GM19438 (cell line): ENCODE measurements around the gene TNFRSF25.

ENCODE experiments used
- ATAC-seq: cut with Tn5 transposase; IDR thresholded peaks from one replicate; pipeline ENCODE4 v1.9.1; 2021; ENCODE audit warnings: low read depth; ENCODE audit not compliant: unreplicated experiment

The TNFRSF25 gene

DNA sequence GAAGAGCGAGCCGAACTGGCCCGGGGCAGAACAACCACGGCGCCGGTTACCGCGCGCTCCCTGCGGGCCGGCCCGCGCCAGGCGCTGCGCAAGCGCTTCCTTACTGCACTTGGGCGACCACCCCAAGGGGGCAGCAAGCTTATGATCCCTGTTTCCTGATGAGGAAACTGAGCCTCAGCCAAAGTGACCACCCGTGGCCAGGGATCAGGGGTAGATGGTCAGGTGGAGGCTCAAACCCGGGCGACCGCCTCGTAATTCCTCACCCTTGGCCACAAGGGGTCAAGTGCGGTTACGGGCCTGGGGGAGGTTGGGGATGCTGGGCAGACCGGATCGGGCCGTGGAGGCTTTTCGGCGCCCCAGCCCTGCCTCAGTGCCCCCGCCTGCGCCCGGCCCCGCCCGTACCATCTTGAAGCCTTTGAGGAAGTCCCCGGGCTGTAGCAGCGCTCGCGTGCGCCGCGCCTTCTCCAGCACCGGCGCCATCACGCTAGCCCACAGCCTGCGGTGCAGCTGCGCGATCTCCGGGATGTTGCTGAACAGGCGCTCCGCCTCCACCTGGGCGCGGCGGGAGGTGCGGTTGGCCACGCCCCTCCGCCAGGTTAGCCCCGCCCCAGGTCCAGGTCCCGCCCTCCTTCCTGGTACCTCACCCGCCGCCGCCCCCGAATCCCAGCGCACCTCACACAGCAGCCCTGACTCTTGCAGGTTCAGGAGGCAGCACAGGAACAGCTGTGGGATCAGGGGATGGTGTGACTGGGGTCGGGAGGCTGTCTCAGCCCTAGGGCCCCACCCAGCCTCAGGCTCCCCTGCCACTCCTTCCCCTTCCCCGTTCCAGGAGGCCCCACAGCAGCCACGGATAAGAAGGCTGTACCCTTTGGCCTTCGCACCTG, 5.4 kb upstream of the TNFRSF25 start:
- ATAC-seq, result no peak

DNA sequence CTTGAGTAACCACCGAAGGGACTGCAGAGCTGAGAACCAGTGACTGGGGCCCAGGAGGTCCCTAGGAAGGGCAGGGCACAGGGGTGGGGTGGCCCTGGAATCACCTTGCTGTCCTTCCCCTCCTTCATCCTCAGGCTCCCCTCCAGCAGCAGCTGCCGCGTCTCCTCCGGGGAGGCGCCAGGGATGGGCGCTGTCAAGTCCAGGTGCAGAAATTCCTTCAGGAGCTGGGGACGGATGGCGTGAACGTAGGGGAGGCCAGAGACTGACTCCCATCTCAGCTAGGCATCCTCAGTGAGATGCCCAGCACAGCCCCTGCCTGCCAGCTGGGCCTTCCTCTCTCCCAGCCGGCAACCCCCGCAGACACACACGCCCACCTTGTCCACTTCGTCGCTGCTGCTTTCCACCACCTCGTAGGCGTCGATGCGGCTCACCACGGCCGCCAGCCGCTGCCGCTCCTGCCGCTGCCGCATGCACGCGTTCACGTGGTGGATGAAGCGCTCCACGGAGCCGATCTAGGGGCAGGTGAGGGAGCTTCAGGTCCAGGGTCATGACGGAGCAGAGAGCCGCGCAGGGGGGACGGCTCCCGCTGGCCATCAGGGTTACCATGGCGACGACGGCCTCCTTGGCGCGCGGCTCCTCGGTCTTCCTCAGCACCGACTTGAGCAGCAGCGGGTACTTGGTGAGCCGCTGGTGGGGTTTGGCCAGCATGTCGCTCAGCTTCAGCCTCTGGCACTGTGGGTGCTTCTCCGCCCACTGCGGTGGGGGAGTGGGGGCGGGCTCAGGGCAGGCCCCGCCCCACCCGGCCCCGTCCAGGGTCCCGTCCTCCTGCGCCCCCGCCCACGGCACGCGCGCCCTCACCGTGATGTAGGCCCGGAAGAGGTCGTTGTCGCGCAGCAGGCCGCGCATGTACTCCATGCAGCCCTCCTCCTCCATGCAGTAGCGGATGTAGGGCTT, 4.4 kb upstream of the TNFRSF25 start:
- no peak for ATAC-seq

DNA sequence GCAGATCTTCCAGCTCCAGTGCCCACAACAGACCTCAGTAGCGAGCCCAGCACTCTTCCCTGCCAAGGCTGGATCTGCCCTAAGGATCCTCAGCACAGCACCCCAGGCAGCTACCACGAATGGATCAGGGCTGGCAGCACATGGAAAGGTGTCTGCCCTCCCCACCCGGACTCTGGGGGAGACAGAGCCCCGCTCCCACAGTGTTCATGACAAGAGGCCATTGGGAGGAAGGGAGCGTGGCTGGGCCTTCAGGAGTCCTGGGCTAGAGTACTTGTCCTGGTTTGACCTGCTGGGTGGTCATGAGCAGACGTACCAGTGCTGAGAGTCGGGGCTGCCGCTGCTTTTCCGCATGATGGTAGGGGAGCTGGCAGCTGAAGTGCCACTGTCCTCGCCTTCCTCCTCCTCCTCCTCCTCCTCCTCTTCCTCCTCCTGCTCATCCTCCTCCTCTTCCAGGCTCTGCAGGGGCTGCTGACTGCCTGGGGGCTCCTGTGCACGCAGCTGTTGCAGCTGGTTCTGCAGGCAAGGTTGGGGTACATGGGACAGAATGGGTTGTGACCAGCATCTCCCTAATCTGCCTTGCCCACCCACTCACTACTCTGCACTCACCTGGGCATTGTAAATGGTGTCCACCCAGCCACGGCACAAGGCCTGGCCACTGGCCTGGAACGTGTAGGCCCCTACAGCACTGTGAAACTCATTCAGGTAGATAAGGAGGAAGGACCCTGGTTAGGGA, 2.9 kb upstream of the TNFRSF25 start:
- no peak for ATAC-seq

DNA sequence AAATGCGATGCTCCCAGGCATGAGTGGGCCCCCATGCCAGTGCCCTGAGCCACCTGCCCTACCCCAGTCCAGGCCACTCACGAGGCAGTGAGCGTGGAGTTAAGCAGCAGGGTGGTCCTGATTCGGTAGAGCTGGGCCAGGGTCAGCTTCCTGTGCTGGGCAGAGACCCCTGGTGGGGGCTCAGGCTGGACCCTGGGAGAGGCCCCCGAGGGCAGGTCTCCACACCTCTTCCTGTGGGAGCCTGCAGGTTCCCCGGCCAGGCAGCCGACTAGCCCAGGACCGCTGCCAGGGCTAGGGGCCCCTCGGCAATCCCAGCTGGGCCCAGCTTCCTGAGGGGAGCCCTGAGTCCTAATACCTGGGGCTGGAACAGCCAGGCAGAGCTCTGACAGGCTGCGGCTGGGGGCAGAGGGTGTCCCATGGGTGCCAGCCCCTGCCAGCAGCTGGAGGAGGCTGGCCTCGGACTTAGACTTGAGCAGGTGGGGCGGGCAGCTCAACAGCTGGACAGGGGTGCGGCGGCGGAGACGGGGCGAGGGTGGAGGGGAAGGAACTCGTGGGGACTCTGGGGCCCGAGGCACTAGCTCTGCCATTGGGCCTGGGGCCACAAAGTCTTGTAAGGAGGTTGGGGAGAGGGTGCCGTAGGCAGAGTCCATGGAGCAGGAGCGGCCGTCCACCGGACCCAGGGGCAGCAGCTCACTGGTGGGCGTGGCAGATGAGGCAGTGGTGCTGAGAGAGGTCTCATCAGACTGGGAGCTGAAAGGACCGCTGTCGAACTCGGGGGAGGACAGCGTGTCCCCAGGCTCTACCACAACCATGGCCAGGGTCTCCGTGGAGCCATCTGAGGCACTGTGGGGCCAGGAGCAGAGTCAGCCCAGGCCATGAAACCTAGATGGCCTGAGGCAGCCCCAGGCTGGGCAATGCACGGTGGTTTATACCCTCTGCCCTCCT, 2.0 kb upstream of the TNFRSF25 start:
- ATAC-seq, result no peak

DNA sequence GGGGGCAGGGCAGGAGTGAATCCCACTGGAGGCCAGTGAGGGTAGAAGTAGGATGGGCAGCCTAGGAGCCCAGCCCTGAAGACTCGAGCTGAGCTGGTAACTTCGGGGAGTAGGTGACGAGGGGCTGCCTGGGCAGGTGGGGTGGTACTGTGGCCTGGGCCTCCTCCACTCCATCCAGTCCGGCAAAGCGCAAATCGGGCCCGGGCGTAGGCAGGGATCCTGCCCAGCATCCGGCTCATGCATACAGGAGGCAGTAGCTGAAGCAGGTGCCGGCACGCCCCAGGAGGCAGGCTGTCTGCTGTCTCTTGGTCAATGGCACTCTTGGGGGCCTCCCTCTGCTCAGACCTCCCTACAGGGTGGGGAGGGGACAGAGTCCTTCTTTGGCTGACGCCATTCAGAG, 1.3 kb upstream of the TNFRSF25 start:
- ATAC-seq, result no peak

DNA sequence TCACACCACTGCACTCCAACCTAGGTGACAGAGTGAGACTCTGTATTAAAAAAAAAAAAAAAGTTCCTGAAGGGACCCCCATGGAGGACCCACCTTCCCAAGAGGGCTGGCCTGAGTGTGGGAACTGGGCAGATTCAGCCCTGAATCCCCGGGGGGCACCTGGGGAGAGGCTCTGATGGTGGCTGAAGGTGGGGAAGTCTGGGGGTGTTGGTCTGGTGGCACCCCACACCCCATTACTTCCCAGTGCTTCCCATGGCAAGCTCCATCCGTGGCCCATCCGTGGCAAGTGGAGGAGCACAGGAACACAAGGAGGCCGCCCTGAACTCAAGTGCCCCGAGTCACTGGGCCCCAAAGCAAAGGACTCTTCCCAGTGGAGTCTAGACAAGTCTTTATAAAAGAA, 778 bp upstream of the TNFRSF25 start:
- ATAC-seq, result no peak

DNA sequence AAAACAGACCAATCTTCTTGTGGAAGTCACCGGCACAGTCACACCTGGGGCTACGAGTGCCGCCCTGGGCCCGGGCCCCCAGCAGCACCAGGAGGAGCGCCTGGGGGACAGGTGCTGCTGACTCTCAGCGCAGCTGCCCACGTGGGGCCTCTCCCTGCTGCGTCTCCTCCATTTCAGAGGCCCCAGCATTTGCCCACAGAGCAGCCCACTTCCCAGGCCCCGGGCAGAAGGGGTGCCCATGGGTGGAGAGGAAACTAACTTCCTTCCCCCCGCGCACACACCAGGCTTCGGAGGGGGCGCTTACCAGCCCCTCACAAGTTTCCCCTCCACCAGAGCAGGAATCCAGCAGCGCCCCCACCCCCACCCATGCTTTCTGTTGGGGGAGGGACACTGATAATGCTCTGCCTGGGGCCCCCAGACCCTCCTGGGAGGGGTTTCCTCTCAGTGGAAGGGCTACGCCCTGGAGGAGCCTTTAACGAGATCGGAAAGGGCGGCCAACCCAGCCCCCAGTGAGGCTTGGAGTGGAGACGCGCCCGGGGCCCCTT, 440 bp downstream of the TNFRSF25 start:
- ATAC-seq, result no peak

DNA sequence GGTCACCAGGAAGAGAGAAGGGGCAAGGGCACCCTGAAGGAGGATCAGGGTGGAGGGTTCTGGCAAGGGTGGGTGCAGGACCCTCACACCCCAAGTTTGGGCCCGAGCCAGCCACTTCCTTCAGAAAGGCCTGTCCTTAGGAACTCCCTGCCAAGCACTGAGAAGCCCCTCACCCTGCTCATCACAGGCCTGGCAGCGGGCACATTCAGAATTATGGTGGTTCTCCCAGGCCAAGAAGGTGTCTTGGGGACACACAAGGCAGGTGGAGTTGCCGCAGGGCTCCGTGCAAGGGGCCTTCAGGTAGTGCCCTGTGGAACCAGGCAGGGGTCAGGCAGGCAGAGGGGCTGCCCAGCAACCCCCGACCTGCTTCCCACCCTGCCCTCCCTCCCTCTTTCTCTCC, 1.1 kb downstream of the TNFRSF25 start:
- ATAC-seq, result no peak

DNA sequence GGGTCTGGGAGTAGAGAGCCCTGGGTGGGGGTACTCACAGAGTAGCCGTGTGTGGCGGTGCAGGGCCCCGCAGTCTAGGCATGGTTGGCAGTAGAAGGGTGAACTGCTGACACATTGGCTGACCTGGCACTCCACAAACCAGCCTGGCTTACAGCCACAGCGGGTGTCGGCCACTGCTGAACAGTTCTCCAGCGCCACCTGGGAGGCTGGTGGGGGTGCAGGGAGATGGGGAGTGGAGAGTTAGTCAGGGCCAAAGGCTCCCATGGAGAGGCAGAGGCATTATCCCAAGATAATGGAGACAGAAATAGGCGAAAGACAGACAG, 1.5 kb downstream of the TNFRSF25 start:
- no peak for ATAC-seq

DNA sequence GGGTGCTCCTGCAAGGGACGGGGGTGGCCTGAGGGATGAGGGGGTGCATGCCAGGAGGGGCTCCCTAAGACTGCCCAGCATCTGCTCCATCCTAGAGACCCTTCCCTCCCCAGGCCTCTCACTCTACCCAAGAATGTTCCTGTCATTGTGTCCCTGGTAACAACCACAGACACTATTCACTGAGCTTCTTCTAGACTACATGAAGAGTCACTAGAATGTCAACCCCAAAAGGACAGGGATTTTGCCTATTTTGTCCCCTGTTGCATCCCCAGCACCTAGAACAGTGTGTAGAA, 2.9 kb downstream of the TNFRSF25 start:
- ATAC-seq, result no peak

DNA sequence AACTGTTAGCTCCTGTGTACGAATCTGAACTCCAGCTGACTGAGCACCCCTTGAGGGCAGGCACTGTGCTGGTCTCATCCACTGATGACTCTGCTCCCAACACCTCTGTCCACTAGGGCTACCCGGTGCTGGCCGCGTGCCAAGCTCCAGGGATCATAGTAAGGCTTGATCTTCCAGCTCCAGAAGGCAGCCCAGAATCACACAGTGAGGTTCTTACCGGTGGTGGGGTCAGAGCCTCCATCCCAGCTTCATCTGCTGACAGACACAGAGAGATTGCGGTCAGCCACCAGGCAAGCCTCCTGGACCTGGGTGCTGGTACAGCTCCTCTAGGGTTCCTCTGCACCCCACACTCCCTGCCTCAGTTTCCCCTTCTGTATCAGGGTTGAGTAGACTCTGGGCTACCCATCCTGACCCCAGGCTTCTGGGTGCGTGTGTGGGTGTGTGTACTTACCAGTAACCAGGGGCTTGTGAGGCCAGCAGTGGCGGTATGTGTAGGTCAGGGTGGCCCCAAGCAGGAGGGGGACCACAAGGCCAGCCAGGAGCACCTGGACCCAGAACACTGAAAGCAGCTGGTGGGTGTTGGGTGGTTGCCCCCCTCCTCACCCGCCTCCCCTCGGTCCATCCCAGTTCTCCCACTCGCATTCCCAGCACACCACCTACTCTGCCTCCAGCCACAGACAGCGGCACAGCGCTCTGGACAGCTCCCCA, 3.4 kb downstream of the TNFRSF25 start:
- no peak for ATAC-seq

DNA sequence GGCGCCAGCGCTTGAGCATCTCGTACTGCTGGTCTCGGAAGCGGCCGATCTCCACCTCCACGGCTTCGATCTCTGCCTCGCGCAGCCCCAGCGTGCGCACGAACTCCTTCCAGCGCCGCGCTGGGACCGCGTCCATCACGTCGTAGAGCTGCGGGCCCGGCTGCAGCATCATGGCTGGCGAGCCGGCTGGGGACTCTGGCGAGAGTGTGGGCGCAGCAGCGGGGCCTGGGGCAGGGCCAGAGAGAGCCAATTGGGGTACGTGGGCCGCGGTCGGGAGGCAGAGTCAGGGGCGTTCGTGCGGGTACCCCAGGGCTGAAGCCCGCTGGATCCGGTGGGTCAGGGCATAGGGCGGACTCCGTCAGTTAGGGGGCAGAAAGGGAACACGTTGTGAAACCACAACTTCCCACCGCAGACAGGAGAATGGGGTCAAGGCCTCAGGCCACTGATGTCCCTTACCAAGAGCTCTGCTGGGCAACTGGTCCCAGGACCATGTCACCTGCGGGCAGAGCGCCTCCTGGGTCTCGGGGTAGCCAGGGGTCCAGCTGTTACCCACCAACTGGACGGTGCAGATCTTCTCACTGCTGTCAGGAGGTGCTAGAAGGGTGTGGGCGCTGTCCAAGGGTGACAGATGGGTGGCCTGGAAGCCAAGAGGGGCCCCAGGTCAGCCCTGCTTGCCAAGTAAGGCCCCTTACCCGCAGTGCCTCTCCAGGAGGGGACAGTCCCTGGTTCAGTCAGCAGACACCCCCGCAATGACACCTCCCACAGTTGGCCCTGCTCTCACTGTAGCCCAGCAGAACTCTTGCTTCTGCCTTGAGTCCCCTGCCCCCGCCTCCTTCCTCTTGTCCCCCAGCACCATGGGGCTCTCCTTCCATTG, 4.2 kb downstream of the TNFRSF25 start:
- ATAC-seq, result no peak

DNA sequence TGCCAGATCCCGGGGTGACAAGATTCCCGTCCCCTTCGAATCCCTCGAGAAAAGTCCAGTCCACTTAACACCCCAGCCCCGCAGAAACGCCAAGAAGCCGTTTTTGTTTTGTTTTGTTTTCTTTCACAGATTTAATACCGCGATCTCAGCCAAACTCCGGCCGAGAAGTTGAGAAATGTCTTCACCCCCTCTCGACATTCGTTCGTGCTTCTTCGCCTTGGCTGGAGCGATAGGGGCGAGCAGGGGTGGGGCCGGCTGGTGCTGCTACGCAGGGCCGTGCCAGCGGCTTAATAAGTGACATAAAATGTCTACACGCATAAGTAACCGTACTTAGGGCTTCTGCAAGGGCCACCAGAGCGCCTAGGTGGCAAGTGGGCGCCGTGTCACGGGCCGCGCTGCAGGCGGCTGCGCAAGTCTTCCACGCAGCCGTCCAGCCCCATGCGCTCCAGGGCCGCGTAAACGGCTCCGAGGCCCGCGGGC, 4.9 kb downstream of the TNFRSF25 start:
- ATAC-seq, result no peak

DNA sequence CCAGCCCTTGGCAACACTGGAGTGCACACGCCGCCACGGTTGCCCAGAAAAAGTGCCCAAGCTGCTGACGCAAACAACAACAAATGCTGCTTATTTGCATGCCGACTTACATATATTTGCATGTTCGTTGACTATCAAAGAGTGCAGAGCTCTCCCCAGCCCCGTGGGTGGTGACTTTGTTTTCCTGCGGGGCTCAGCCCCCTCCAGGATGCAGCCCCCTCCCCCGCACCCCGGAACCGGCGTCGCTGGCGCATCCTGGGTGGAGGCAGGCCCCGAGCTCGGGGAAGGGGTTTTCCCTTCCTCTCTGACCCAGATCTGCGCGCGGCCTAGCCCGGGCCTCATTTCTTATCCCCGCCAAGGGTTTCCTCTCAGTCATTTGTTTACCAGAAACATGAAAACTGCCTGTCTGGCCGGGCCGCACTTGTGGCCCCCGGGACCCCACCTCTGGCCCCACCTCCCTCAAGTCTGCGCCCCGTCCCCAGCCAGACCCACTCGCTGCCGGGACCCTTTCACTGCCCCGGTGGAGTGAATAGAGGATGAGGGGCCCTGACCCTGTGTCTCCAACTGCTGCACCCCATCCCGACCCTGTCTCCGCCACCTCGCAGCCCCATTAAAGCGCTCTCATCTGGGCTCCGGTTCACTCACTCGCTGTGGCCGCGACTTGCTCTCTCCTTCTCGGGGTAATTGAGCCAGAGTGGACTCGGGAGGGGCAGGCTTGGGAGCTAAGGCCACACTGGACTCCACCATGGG, 5.5 kb downstream of the TNFRSF25 start:
- ATAC-seq, result no peak

DNA sequence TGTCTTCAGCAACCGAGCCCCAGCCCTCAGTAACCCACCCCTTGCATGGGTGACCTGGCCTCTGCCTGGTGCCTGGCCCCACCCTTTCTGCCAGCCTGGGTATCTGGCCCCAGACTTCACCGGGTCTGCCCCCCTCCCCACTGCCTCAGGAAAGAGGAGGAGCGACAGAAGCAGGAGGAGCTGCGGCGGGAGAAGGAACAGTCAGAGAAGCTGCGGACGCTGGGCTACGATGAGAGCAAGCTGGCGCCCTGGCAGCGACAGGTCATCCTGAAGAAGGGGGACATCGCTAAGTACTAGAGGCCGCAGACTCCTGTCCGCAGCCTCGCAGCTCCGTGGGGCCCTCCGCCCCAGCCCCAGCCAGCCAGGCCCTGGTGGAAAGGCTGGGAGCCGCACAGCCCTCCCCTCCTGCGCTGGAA, 6.1 kb downstream of the TNFRSF25 start:
- ATAC-seq, result no peak

DNA sequence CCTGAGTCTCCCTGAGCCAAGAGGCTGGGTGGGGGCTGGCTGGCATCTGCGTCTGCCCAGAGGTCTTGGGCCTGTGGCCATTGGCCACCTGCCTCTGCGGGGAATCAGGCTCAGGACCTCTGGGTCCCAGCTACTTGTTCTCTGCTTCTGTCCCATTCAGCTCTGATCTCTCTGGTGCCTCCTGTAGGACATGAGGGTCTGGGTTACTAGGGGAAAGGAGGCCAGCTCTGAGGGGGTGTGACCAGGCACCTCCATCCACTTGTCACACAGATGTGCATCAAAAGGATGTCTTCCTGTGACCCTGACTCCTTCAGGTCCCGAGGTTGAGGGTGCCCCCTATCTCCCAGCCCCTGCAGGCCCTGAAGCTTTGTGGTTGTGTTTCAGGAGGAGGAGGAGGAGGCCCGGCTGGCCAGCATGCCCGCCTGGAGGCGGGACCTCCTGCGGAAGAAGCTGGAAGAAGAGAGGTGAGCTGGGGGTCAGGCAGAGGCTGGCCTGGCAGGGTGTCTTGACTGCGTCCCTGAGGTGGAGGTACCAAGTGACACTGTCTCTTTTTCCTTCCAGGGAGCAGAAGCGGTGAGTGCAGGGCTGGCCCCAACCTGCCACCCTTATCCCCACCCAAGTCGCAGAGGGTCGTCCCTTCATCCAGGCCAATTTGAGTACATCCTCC, 9.0 kb downstream of the TNFRSF25 start:
- ATAC-seq, result no peak
